Smooth muscle cell (in vitro differentiated cells): ENCODE data around the gene SHISA9. TPM values are rescaled to one million over a fixed set of nuclear protein-coding genes. Genes with fewer than 3 reads are reported as not detected.

Experiments used
- DNase-seq: peaks from one replicate; lab custom pipeline; 2025; ENCODE audit not compliant: unreplicated experiment; lab: John Stamatoyannopoulos, UW
- H2AFZ ChIP-seq: fragments of 200-600 bp; sonication (generic); 2 replicates; pipeline ENCODE4 v1.6.0; 2016; ENCODE audit warnings: antibody characterized with exemption, low read depth, mild to moderate bottlenecking
- H3F3A ChIP-seq: fragments of 200-600 bp; sonication (generic); 2 replicates; pipeline ENCODE4 v1.6.0; 2017; ENCODE audit warnings: antibody characterized with exemption, low read depth
- H3K27ac ChIP-seq: fragments of 200-600 bp; sonication (generic); 2 replicates; pipeline ENCODE4 v1.5.1; 2016; ENCODE audit warnings: low read depth, mild to moderate bottlenecking
- H3K27me3 ChIP-seq: fragments of 200-600 bp; sonication (generic); 2 replicates; pipeline ENCODE4 v1.6.1; 2016; ENCODE audit warnings: low read depth, mild to moderate bottlenecking
- H3K36me3 ChIP-seq: fragments of 200-600 bp; sonication (generic); 2 replicates; pipeline ENCODE4 v1.5.1; 2016; ENCODE audit warnings: low read depth
- H3K4me1 ChIP-seq: fragments of 200-600 bp; sonication (generic); 2 replicates; pipeline ENCODE4 v1.5.1; 2016; ENCODE audit warnings: low read depth
- H3K4me2 ChIP-seq: fragments of 200-600 bp; sonication (generic); 2 replicates; pipeline ENCODE4 v1.6.0; 2016; ENCODE audit warnings: mild to moderate bottlenecking
- H3K4me3 ChIP-seq: fragments of 200-600 bp; sonication (generic); 2 replicates; pipeline ENCODE4 v1.5.1; 2016; ENCODE audit warnings: mild to moderate bottlenecking
- H3K79me2 ChIP-seq: fragments of 200-600 bp; sonication (generic); 2 replicates; pipeline ENCODE4 v1.6.0; 2016; ENCODE audit warnings: low read depth, mild to moderate bottlenecking
- H3K9ac ChIP-seq: fragments of 200-600 bp; sonication (generic); 2 replicates; pipeline ENCODE4 v1.6.0; 2016; ENCODE audit warnings: low read depth
- H3K9me3 ChIP-seq: fragments of 200-600 bp; sonication (generic); replicated peaks from 2 replicates; pipeline ENCODE4 v1.5.1; 2016; ENCODE audit warnings: low read depth
- H4K20me1 ChIP-seq: fragments of 200-600 bp; sonication (generic); 2 replicates; pipeline ENCODE4 v1.6.0; 2016; ENCODE audit warnings: low read depth
- CTCF ChIP-seq: fragments of 200-600 bp; sonication (generic); IDR thresholded peaks from 2 replicates; pipeline ENCODE4 v1.5.1; 2017; ENCODE audit warnings: borderline replicate concordance, mild to moderate bottlenecking, antibody characterized with exemption; ENCODE audit not compliant: insufficient read depth, poor library complexity, severe bottlenecking
- WGBS: methylation state at CpG from one replicate; pipeline ENCODE4 v1.1.7; 2016; ENCODE audit warnings: low lambda C conversion rate; 5-methylcytosine and 5-hydroxymethylcytosine counted together
- polyA plus RNA-seq: library from polyadenylated mRNA; unstranded; fragments of >200 nt; fragmentation: Nextera tagmentation; extraction: Ambion mirVana; gene quantifications from 2 replicates; pipeline ENCODE4 v1.2.1, GENCODE V29; 2016
- total RNA-seq: library from RNA; depleted of rRNA; stranded (reverse); fragments of >200 nt; gene quantifications from 2 replicates; pipeline ENCODE4 v1.2.3, GENCODE V29; 2014

Gene SHISA9
- total and polyA plus RNA-seq, 2 experiments from 2014 or later, result 0.09 TPM; not detected in 1

DNA sequence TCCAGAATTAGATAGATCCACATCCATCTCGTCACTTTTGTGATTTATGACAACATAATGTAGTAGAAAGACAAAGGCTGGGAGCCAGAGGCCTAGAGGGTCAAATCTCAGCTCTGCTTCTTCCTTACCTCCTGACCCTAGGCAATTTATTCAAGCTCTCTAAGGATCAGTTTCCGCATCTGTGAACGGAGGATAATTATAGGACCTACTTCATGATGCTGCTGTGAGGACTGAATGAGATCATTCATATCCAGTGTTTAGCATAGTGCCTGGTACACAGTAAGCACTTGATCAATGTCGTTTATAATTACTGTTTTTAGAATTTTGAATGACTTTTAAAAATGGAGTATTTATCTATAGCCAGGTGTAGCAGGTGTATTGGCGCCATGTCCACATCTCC, 128.4 kb downstream of the SHISA9 start:
- no peak overlapping the region for H2AFZ ChIP-seq
- DNase-seq, result no peak
- no peaks in the 10 kb centered on the region for H3K36me3 ChIP-seq
- no peaks in the 10 kb centered on the region for H3K27me3 ChIP-seq
- H4K20me1 ChIP-seq, result no peaks in the 10 kb centered on the region
- no peaks in the 10 kb centered on the region for H3K79me2 ChIP-seq
- no peaks in the 10 kb centered on the region for H3K9me3 ChIP-seq
- no peaks in the 10 kb centered on the region for H3K4me1 ChIP-seq
- WGBS, result 70% methylated on average over 5 of the region's 5 CpGs
- H3K9ac ChIP-seq, result no peak overlapping the region
- H3K4me2 ChIP-seq, result no peak overlapping the region
- no peaks in the 10 kb centered on the region for H3F3A ChIP-seq
- no peak for TF ChIP-seq CTCF
- no peak overlapping the region for H3K27ac ChIP-seq
- no peak overlapping the region for H3K4me3 ChIP-seq

- Histone ChIP-seq H3K9ac (no peak overlapping the region), H3K79me2 (no peaks in the 10 kb centered on the region), H4K20me1 (no peaks in the 10 kb centered on the region), H3K27me3 (no peaks in the 10 kb centered on the region), H3K4me1 (no peaks in the 10 kb centered on the region), H3K27ac (no peak overlapping the region), H3F3A (no peaks in the 10 kb centered on the region), H3K36me3 (no peaks in the 10 kb centered on the region), H3K9me3 (no peaks in the 10 kb centered on the region), H3K4me3 (no peak overlapping the region), H3K4me2 (no peak overlapping the region), H2AFZ (no peak overlapping the region)
- no peak for DNase-seq
- no peak for TF ChIP-seq CTCF
- 66% methylated on average over 6 of the region's 6 CpGs for WGBS
Measured at GRCh38 chr16:13030769-13031168, 129.4 kb downstream of the SHISA9 start.

- WGBS, result 72% methylated on average over 5 of the region's 5 CpGs
- no peak overlapping the region for H2AFZ ChIP-seq
- DNase-seq, result no peak
- no peaks in the 10 kb centered on the region for H3K9me3 ChIP-seq
- no peaks in the 10 kb centered on the region for H3K4me1 ChIP-seq
- no peak overlapping the region for H3K9ac ChIP-seq
- H4K20me1 ChIP-seq, result no peaks in the 10 kb centered on the region
- H3K27me3 ChIP-seq, result no peaks in the 10 kb centered on the region
- H3K36me3 ChIP-seq, result no peaks in the 10 kb centered on the region
- TF ChIP-seq CTCF, result no peak
- H3K4me3 ChIP-seq, result no peak overlapping the region
- H3K27ac ChIP-seq, result no peak overlapping the region
- H3K79me2 ChIP-seq, result no peaks in the 10 kb centered on the region
- H3F3A ChIP-seq, result no peaks in the 10 kb centered on the region
- H3K4me2 ChIP-seq, result no peak overlapping the region
Measured at GRCh38 chr16:13032911-13033310, 131.5 kb downstream of the SHISA9 start.

DNA sequence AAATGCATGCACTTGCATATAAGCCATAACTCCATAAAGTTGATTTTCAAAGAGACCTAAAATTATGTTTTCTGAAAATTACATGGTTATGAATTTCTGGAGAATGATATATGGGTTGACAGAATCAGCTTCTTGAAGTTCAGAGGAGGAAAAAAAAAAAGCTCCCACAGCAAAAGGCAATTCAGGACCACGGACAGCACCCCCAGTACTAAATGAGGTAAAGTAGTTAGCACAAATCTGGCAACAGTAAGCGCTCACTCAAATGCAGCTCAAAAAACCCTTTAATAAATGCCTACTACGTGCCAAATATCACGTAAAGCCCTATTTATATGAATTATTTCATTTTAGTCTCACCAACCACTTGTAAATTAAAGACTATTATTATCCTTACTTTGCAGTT, 135.2 kb downstream of the SHISA9 start:
- H3K4me1 ChIP-seq, result peaks cover 6% of the 10 kb centered on the region
- no peak for TF ChIP-seq CTCF
- no peak overlapping the region for H3K4me2 ChIP-seq
- 24% methylated on average over 4 of the region's 4 CpGs for WGBS
- no peak overlapping the region for H3K9ac ChIP-seq
- no peak overlapping the region for H3K27ac ChIP-seq
- H2AFZ ChIP-seq, result no peak overlapping the region
- H4K20me1 ChIP-seq, result no peaks in the 10 kb centered on the region
- H3K9me3 ChIP-seq, result no peaks in the 10 kb centered on the region
- H3K4me3 ChIP-seq, result no peak overlapping the region
- no peaks in the 10 kb centered on the region for H3K27me3 ChIP-seq
- no peaks in the 10 kb centered on the region for H3K36me3 ChIP-seq
- peak; percentile 0 for DNase-seq
- H3K79me2 ChIP-seq, result no peaks in the 10 kb centered on the region
- no peaks in the 10 kb centered on the region for H3F3A ChIP-seq
